Mammary epithelial cell (primary cell): ENCODE measurements around the gene GALNS.

Experiments used
- EZH2 ChIP-seq: IDR thresholded peaks from 2 replicates; pipeline ENCODE4 v1.6.1; 2012; ENCODE audit warnings: low read length, inconsistent platforms, borderline replicate concordance
- TF ChIP-seq, protein P1 (sequence below), 2 donors: IDR thresholded peaks in 1 of 2; conservative IDR thresholded peaks in 1 of 2; 2 replicates each; pipeline ENCODE4 v1.5.1; 2011 to 2012; ENCODE audit warnings: inconsistent platforms in 2 of 2, low read length in 2 of 2, mild to moderate bottlenecking in 2 of 2, control low read depth in 1 of 2, low read depth in 1 of 2; ENCODE audit not compliant: insufficient read depth in 1 of 2; ENCODE audit errors: extremely low read depth in 1 of 2

DNA sequence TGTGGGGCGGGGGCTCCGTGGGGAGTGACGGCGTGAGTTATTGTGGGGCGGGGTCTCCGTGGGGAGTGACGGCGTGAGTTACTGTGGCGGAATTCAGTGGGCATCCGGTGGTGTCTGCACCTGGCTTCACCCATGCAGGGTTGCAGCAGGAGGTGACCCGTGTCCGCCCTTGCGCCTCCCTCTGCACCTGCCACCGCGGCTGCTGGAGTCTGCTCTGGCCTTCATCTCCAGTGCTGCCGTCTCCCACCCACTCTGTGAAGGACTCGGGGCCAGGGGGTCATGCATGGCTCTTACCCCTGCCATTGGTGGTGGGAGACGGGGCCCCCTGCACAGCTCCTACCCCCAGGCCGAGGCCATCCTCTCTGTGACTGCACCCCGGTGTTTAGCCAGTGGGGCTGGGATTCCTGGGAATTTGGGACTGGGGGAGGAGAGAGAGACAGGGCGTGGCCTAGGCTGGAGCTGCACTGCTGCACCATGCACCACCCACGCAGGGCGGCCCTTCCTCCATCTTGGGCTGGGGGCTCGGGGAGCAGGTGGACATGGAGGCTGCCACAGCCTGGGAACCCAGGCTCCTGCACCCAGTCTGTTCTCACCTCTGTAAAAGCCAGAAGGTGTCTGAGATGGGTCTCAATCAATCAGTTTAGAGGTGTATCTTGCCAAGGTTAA, 11.0 kb upstream of the GALNS start:
- TF ChIP-seq, protein P1, sequence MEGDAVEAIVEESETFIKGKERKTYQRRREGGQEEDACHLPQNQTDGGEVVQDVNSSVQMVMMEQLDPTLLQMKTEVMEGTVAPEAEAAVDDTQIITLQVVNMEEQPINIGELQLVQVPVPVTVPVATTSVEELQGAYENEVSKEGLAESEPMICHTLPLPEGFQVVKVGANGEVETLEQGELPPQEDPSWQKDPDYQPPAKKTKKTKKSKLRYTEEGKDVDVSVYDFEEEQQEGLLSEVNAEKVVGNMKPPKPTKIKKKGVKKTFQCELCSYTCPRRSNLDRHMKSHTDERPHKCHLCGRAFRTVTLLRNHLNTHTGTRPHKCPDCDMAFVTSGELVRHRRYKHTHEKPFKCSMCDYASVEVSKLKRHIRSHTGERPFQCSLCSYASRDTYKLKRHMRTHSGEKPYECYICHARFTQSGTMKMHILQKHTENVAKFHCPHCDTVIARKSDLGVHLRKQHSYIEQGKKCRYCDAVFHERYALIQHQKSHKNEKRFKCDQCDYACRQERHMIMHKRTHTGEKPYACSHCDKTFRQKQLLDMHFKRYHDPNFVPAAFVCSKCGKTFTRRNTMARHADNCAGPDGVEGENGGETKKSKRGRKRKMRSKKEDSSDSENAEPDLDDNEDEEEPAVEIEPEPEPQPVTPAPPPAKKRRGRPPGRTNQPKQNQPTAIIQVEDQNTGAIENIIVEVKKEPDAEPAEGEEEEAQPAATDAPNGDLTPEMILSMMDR (conservative IDR thresholded peaks at IDR 0.05 in 1 of 2, IDR thresholded peaks at IDR 0.05 in 1 of 2; ENCODE audit: extremely low read depth in 1 of 2, insufficient read depth in 1 of 2, low read depth in 1 of 2, low read length in 2 of 2) = no peak
- no peak for TF ChIP-seq EZH2
